Dermis blood vessel endothelial cell (primary cell): ENCODE measurements around the gene PSMB10. TPM values are rescaled to one million over a fixed set of nuclear protein-coding genes. Genes with fewer than 3 reads are reported as not detected.
"Not testable (repeated sequence)": the region's sequence is repeated elsewhere in the genome, so short reads cannot be mapped to it uniquely, and the experiment has no call there.

ENCODE experiments used
- DNase-seq: peaks from one replicate; pipeline ENCODE4 v3.0.0; 2010
- total RNA-seq: library from RNA; depleted of rRNA; stranded (reverse); fragments of >200 nt; gene quantifications from 2 replicates; pipeline ENCODE4 v1.2.3, GENCODE V29; 2014

Gene PSMB10
- total RNA-seq, 1 donor from 2014 or later = 95.8 TPM

GRCh38 chr16:67924140-67924906, 12.3 kb downstream of the PSMB10 start:
- no peak for DNase-seq

GRCh38 chr16:67923414-67924116, 13.1 kb downstream of the PSMB10 start:
- DNase-seq = no peak

GRCh38 chr16:67922740-67923139, 13.9 kb downstream of the PSMB10 start:
- DNase-seq = no peak

GRCh38 chr16:67922221-67922620, 14.4 kb downstream of the PSMB10 start:
- DNase-seq = no peak

GRCh38 chr16:67919622-67920221, 16.9 kb downstream of the PSMB10 start:
- DNase-seq = no peak

GRCh38 chr16:67917852-67918236, 18.8 kb downstream of the PSMB10 start:
- DNase-seq = peak; percentile 56

GRCh38 chr16:67917140-67917851, 19.4 kb downstream of the PSMB10 start:
- no peak for DNase-seq

- DNase-seq = no peak
Observed at GRCh38 chr16:67915831-67916723, 20.6 kb downstream of the PSMB10 start.

GRCh38 chr16:67915496-67915769, 21.2 kb downstream of the PSMB10 start:
- DNase-seq = not testable (repeated sequence)

- no peak for DNase-seq
Observed at GRCh38 chr16:67914758-67915495, 21.7 kb downstream of the PSMB10 start.

- DNase-seq = peak; percentile 55
Observed at GRCh38 chr16:67910158-67910557, 26.5 kb downstream of the PSMB10 start.

- no peak for DNase-seq
Observed at GRCh38 chr16:67909056-67909742, 27.5 kb downstream of the PSMB10 start.

- DNase-seq = no peak
Observed at GRCh38 chr16:67907397-67908180, 29.1 kb downstream of the PSMB10 start.

- DNase-seq = peak; percentile 91
Observed at GRCh38 chr16:67902831-67903230, 33.8 kb downstream of the PSMB10 start.

GRCh38 chr16:67901734-67902133, 34.9 kb downstream of the PSMB10 start:
- no peak for DNase-seq

GRCh38 chr16:67897231-67897630, 39.4 kb downstream of the PSMB10 start:
- peak; percentile 90 for DNase-seq

- DNase-seq = peak; percentile 64
Observed at GRCh38 chr16:67893743-67894399, 42.8 kb downstream of the PSMB10 start.

GRCh38 chr16:67892899-67893742, 43.5 kb downstream of the PSMB10 start, which contains the start of gene PSKH1:
TSS of gene PSKH1 (plus strand) at chr16:67893254. CDS start at chr16:67908750, 15,496 bp downstream.
- DNase-seq = peak; percentile 97
